Urinary bladder (tissue), 4 donors: ENCODE measurements around the gene SBF1. TPM values are rescaled to one million over a fixed set of nuclear protein-coding genes. Genes with fewer than 3 reads are reported as not detected.
A peak's percentile ranks its signal among the peaks of the same experiment; 100 is the strongest.

ENCODE experiments used
- DNase-seq: peaks from one replicate; pipeline ENCODE4 v3.0.0-alpha.2; 2015; ENCODE audit errors: extremely low spot score
- H3K27ac ChIP-seq: one replicate; pipeline ENCODE4 v1.5.1; 2013; ENCODE audit warnings: low read depth, mild to moderate bottlenecking, moderate library complexity
- H3K36me3 ChIP-seq: one replicate; pipeline ENCODE4 v1.6.1; 2013; ENCODE audit warnings: mild to moderate bottlenecking, moderate library complexity; ENCODE audit not compliant: insufficient read depth
- H3K4me1 ChIP-seq: one replicate; pipeline ENCODE4 v1.6.1; 2013; ENCODE audit warnings: mild to moderate bottlenecking, moderate library complexity; ENCODE audit not compliant: insufficient read depth
- H3K4me3 ChIP-seq: one replicate; pipeline ENCODE4 v1.5.1; 2013; ENCODE audit warnings: low read depth, low read length
- WGBS: extraction: QIAGEN DNeasy Blood & Tissue Kit; methylation state at CpG from one replicate; pipeline ENCODE4 v1.1.7; 2013; 5-methylcytosine and 5-hydroxymethylcytosine counted together
- polyA plus RNA-seq: library from polyadenylated mRNA; stranded (reverse); fragments of 200-250 nt; gene quantifications from one replicate; pipeline ENCODE4 v1.2.3, GENCODE V29; 2013
- total RNA-seq: library from RNA; depleted of rRNA; stranded (reverse); fragments of >200 nt; gene quantifications from one replicate; pipeline ENCODE4 v1.2.3, GENCODE V29; 2014
- donor health status: healthy with polysubstance abuse.
- donor health status: healthy.

Gene SBF1
- total and polyA plus RNA-seq, 2 donors = 28.3 to 44.8 TPM

DNA sequence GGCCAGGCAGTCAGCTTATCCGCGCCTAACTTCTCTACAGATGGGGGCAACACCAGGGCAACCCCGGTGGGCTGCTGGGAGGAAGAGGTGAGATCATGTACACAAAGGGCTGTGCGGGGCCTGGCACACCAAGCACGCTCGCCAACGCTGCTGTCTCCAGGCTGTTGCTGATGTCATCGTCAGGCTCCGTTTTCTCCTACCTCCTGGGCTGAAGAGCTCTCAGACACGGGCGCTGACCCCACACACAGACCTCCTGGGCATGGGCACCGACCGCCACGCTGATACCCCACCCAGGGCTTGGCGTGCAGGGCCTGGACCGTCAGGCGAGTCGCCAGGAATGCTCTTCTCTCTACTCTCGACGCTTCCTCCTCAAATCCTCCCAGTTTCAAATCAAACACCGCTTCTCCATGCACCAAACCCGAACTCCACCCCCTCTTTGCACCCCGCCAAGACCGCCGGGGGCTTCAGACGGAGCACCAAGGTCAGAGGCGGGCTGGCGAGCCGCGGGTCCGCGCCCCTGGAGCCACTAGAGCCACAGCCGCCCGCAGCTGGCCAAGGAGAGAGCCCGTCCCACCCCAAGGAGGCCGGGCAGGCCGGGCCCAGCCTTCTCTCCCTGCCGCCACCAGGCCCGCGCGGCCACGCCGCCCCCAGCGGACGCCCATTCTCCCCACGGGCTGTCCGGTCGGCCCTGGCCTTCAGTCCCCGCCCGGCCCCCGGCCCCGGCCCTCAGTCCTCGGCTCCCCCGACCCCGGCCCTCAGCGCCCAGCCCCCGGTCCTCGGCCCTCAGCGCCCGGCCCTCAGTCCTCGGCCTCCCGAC is 772 bp downstream of the SBF1 start:
- H3K27ac ChIP-seq = no peak overlapping the region
- peaks cover 6% of the 10 kb centered on the region for H3K4me1 ChIP-seq
- WGBS = 5% methylated on average over 62 of the region's 62 CpGs
- DNase-seq = no peak
- peak overlapping the region; percentile 94 for H3K4me3 ChIP-seq
- no peaks in the 10 kb centered on the region for H3K36me3 ChIP-seq

DNA sequence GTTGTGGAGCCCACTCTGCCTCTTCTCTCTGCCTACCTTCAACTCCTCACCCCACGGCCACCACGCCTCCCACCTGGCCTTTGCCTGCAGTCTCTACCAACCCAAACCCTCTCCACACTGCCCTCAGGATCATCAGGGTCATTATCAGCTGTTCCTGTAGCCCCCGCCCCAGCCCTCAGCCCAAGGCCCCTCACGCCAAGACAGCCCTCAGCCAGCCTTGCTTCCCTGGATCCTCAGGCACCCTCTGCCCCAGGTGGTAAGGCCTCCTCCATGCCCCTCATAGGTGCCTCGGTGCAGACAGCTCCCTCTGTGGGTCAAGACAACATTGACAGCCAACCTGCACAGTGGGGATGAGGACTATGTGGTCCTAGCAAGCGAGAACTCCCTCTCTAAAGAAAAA is 1.7 kb downstream of the SBF1 start:
- Histone ChIP-seq H3K27ac (no peak overlapping the region), H3K36me3 (no peaks in the 10 kb centered on the region), H3K4me3 (no peak overlapping the region), H3K4me1 (peaks cover 6% of the 10 kb centered on the region)
- 80% methylated on average over 6 of the region's 6 CpGs for WGBS
- no peak for DNase-seq

DNA sequence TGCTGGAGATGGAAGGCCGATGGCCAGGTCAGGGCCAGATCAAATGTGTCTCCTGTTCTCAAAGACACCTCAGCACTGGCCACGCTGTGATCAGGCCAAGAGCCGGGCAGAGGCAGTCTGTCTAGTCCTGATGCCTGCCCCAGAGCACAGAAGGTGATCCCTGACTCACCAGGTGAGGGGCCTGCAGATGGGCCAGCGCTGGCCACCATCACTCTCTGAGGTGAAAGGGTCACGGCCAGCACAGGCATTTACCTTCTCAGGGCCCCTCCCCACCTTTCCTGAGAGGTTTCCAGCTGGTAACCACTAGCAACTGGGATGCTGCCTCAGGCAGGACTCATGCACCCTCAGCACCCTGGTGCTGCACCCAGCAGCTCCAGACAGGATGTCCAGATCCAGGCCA is 2.9 kb downstream of the SBF1 start:
- 83% methylated on average over 5 of the region's 5 CpGs for WGBS
- Histone ChIP-seq H3K4me1 (peaks cover 6% of the 10 kb centered on the region), H3K4me3 (no peak overlapping the region), H3K36me3 (no peaks in the 10 kb centered on the region), H3K27ac (no peak overlapping the region)
- no peak for DNase-seq

DNA sequence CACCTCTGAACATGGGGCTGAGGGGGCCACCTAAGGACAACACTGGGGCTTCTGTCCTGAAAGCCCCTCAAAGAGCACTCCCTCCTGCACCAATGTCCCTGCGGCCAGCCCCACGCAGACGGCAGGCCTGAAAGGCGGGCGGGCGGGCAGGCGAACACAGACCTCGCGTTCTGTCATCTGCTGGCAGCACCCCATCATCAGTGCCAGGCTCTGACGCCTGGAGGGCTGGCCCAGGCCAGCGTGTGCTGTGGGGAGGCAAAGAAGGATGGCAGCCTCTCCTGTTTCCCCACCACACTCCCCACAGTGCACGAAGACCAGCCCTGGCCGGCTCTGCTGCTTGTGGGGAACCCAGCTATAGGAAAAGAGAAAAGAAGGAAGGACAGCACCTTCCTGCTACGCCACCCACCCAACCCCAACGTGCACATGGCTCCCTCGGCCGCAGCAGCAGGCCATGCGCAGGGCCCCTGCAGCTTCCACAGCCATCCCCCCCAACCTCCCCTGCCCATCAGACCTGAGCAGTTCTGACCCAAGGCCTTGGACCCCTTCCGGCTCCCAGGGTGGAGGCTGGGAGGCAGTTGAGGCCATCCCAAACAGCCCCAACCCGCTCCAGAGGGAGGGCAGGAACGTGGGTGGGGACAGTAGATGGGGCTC is 3.5 kb downstream of the SBF1 start:
- Histone ChIP-seq H3K4me3 (no peak overlapping the region), H3K36me3 (no peaks in the 10 kb centered on the region), H3K4me1 (peaks cover 6% of the 10 kb centered on the region), H3K27ac (no peak overlapping the region)
- 83% methylated on average over 21 of the region's 21 CpGs for WGBS
- no peak for DNase-seq

DNA sequence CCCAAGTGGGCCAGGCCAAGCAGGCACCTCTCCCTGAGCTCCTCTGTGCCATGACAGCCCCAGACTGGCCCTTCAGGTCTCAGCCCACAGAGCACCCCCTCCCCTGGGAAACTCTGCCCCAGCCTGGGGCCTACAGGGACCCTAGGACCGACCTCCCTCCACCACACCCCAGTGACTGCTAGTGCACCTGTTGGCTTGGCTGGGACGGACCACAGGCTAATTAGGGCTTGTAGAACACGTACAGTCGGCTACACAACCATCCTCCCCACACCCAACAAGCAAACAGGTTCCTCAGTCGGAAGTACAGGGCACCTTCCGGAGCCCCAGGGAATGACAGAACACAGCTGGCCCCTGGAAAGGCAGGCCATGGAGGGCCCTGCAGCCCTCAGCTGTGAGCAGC is 4.3 kb downstream of the SBF1 start:
- H3K4me3 ChIP-seq = no peak overlapping the region
- no peak overlapping the region for H3K27ac ChIP-seq
- WGBS = 61% methylated on average over 6 of the region's 6 CpGs
- no peak for DNase-seq
- peaks cover 6% of the 10 kb centered on the region for H3K4me1 ChIP-seq
- peaks cover 2% of the 10 kb centered on the region for H3K36me3 ChIP-seq

DNA sequence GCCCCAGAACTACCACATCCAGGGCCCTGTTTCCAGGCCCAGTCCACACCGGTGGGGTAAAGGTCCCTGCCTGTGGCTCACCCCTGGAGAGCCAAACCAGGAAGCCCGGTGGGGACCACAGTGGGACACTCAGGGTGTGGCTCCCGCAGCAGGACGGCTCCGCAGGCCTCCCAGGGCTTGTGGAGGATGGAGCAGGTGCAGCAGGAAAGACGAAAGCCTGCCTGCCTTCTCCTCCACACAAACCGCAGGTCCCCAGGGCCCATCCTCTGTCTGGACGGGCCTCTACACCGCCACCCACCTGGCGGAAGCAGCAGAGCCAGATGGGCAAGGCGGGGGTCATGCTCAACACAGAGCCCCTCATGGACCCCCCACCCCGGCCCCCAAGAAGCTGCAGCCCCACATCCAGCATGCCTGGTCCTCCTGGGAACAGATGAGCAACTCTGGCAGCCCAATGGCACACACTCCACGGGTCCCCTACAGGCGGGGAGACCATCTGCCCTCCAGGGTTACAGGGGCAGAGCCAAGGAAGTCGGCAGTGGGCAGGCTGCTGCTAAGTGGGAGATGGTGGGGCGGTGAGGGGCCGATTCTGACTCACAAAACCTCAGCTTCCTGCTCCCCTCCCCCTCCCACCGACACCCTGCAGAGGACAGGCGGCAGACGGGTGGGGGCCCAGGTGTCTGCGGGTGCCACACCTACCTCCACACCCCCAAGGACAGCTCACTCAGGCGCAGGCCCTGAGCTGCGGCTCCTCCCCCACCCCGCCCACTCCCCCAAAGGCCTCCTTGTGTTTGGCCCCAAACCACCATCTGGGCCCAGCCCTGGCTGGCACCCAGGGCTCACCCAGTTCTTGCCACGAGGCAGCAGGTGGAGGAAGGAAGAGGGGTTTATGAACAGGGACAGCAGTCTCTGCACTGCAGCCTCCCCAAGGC is 5.2 kb downstream of the SBF1 start:
- Histone ChIP-seq H3K4me3 (no peak overlapping the region), H3K27ac (no peak overlapping the region), H3K4me1 (peaks cover 6% of the 10 kb centered on the region), H3K36me3 (peaks cover 2% of the 10 kb centered on the region)
- WGBS = 56% methylated on average over 25 of the region's 25 CpGs
- DNase-seq = no peak

DNA sequence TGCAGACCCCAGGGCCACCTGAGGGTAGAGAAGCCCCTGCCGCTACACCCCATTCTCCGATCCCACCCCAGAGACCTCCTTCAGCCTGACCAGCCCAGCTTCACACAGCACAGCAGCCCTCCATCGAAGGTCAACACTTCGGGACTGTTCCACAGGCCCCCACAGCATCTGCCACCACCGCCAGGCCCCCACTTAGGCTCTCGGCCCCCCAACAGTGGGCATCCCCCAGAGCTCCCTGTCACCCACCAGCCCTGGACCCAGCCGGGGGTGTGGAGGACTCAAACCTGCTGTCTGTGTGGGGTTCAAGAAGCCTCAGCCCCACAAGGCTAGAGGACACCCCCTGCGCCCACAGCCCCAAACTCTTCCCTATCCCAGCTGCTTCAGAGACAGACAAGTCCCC is 6.2 kb downstream of the SBF1 start:
- Histone ChIP-seq H3K36me3 (peaks cover 2% of the 10 kb centered on the region), H3K4me3 (no peak overlapping the region), H3K27ac (no peak overlapping the region), H3K4me1 (peaks cover 6% of the 10 kb centered on the region)
- no peak for DNase-seq
- whole genome bisulfite sequencing = 86% methylated on average over 8 of the region's 8 CpGs

DNA sequence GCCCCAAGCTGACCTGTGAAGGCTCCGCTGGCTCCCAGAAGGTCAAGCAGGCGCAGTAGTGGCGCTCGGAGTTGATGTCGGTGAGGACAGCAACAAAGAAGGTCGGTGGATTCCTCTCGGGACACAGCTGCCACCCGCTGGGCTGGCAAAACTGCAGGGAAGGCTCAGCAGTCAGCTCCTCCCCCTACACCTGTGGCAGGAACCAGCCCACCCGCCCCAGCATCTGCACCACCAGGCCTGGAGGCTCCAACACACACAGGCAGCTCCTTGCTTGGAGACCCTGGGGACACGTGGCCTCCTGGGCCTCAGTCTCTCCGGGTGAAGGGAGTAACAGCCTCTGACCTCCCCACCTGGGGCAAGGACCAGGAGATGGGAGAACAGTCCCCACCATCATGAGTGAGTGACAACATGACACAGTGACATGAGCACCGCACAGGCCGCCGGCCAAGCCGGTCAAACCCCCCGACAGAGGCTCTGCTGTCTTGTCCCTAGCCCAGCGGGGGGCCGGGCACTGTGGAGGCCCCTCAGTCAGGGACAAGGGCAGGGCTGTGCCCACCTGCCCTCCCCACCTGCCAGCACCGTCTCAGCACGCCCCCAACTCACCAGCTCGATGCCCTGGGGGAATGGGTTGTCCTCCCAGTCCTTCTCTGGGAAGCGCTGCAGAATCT is 6.9 kb downstream of the SBF1 start:
- H3K36me3 ChIP-seq = peaks cover 2% of the 10 kb centered on the region
- peaks cover 6% of the 10 kb centered on the region for H3K4me1 ChIP-seq

DNA sequence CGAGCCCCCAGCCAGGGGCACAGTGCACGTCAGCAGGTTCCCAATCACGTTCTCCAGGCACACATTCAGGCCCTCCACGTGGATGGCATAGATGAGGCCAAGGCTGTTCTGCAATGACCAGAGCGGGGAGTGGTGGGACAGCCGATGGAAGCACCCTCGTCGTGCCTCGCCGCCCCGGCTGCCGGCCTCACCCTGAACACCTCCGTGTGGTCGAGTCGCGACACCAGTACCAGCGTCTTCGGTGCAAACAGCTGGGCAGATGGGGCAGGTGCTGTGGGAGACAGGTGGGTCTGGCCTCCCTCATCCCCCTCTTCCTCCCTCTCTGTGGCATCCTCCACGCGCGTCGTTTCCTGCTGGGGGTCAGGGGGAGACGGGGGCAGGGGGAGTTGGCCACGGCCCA is 7.5 kb downstream of the SBF1 start:
- WGBS = 89% methylated on average over 24 of the region's 24 CpGs
- peaks cover 6% of the 10 kb centered on the region for H3K4me1 ChIP-seq

More for the DNA sequence above, 6.9 kb downstream of the SBF1 start:
- 86% methylated on average over 22 of the region's 22 CpGs for WGBS
- Histone ChIP-seq H3K4me3 (no peak overlapping the region), H3K27ac (no peak overlapping the region)
- no peak for DNase-seq

DNA sequence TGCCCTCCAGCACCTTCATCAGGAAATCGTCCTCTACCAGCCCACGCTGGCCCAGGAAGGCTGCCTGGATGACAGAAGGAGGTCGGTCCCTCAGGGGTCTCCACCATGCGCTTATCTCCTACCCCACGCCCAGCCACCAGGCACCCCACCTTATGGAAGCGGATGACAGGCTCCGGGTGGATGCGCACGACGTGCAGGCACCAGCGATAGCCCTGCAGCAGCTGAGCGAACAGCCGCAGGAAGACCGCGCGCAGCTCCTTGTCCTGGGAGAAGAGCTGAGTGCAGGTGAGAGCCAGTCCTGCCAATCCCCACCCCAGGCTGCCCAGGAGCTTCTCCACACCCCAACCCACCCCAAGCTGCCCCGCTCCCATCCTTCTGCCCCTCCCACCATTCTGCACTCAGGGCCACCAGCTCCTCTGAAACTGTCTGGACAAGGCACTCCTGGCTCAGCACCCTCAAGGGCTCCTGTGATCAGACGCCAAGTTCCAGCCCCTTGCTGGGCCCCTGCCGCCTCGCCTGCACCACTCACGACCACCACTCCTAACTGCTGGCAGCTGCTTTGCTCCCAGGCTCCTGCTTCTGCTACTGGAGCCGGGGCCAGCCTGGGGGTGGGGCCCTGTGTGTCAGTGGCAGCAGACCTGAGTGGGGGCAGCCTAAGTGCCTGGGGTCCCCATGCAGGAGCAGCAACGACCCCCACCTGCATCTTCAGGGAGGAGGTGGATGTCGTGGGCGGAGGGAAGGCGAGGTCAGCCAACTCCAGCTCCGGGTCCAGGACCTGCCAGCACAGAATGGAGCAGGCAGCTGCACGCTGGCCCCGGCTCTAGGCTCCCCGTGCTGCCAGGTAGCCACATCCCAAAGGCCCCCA is 9.5 kb downstream of the SBF1 start:
- 91% methylated on average over 30 of the region's 30 CpGs for WGBS
- no peak overlapping the region for H3K4me3 ChIP-seq
- peaks cover 10% of the 10 kb centered on the region for H3K36me3 ChIP-seq
- DNase-seq = no peak
- no peaks in the 10 kb centered on the region for H3K4me1 ChIP-seq
- no peak overlapping the region for H3K27ac ChIP-seq

More for the DNA sequence above, 7.5 kb downstream of the SBF1 start:
- DNase-seq = no peak
- Histone ChIP-seq H3K36me3 (peaks cover 4% of the 10 kb centered on the region), H3K27ac (no peak overlapping the region), H3K4me3 (no peak overlapping the region)

DNA sequence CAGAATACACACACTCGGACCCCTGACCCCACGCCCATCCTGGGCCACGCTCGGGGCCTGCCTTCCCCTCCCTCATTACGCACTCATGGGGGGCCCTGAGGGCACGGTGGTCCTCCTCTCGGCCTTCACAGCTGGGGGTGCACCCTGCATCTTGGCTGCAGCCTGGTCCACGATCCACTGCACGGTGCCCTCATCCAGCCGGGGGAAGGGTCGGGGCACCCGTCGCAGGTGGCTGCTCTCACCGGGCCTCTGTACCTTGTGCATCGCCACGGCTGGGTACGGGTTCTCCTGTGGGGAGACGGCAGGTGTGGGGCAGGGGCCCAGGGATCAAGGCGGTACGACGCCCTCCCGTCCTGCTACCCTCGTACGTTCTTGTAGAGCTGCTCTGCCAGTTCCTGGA is 10.4 kb downstream of the SBF1 start:
- Histone ChIP-seq H3K27ac (no peak overlapping the region), H3K4me1 (no peaks in the 10 kb centered on the region), H3K4me3 (no peak overlapping the region), H3K36me3 (peaks cover 10% of the 10 kb centered on the region)
- WGBS = 88% methylated on average over 24 of the region's 24 CpGs
- DNase-seq = no peak

DNA sequence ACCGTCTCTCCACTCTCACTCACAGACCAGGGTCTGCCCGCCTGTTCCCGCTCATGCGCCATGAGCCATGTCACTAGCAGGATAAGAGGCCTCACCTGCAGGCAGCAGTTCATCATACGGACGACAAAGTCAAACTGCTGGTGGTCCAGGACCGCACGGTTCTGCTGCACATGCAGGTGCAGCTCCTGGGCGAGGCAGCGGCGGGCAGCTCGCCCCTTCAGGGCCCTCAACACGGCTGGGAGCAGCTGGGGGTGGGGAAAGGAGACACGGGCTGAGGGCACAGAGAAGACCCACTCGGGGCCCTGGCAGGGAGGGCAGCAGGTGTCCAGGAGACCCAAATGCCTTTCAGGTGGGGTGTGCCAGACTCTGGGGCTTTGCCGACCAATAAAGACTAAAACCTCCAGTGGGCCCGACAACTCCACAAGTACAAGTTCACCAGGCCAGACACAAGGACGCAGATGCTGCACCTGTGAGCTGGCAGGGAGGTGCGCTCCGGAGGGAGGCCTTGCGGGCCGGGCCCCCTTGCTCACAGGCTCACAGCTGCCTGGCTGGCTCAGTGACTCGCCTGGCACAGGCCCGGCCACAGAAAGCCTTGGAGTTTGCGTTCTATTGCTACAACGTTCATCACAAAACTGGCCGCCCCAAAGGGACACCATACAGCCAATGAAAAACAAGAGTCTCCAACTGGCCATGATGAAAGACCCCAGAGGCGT is 11.5 kb downstream of the SBF1 start:
- no peak for DNase-seq
- Histone ChIP-seq H3K4me3 (no peak overlapping the region), H3K4me1 (no peaks in the 10 kb centered on the region), H3K36me3 (peaks cover 10% of the 10 kb centered on the region), H3K27ac (no peak overlapping the region)
- WGBS = 92% methylated on average over 28 of the region's 28 CpGs
